ENCODE results near the gene NATD1. TPM values are rescaled to one million over a fixed set of nuclear protein-coding genes. Genes with fewer than 3 reads are reported as not detected.

Gene NATD1
- total and polyA plus RNA-seq, 2 of the 8 experiments (the other 6 are each of a cell fraction or from before 2014, with no cell fraction given) = 5.4 to 8.4 TPM

DNA sequence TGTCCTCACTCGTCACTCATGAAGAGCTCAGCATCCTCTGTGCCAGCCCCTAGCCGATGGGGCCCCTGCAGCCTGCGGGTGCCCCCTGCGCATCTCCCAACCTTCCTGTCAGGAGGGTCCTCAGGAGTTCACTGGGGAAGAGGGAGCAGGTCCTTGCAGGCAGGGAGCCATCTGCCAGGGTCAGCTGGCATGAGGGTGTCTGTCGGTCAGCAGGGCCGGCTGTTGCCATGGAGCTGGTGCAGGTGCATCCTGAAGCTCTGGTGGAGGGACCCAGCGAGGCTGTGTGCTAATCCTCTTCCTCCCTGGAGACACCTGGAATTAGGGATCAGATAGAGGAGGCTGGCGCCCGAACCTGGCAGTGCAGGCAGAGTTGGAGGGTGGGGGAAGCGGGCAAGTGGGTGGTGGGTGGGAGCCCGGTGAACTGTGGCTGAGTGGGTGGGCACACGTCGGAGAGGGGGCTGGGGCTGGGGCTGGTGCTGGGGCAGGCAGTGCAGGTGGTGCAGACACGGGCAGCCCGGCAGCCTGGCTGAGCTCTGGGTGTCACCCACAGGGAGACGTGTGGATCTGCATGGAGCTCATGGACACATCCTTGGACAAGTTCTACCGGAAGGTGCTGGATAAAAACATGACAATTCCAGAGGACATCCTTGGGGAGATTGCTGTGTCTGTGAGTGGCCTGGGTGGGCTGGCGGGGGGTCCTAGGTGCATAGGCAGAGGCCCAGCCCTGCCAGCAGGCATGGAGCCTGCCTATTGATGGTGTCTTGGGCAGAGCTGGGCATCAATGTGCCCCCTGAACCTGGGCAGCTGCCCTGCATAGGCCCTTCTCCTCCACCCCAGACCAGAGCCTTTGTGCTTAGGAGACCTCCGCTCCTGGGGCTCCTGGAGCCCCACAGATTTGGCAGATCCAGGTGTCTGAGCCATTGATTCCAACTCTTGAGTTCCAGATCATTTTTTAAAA, 48.7 kb upstream of the NATD1 start (continued):
- TF ChIP-seq, protein P1, sequence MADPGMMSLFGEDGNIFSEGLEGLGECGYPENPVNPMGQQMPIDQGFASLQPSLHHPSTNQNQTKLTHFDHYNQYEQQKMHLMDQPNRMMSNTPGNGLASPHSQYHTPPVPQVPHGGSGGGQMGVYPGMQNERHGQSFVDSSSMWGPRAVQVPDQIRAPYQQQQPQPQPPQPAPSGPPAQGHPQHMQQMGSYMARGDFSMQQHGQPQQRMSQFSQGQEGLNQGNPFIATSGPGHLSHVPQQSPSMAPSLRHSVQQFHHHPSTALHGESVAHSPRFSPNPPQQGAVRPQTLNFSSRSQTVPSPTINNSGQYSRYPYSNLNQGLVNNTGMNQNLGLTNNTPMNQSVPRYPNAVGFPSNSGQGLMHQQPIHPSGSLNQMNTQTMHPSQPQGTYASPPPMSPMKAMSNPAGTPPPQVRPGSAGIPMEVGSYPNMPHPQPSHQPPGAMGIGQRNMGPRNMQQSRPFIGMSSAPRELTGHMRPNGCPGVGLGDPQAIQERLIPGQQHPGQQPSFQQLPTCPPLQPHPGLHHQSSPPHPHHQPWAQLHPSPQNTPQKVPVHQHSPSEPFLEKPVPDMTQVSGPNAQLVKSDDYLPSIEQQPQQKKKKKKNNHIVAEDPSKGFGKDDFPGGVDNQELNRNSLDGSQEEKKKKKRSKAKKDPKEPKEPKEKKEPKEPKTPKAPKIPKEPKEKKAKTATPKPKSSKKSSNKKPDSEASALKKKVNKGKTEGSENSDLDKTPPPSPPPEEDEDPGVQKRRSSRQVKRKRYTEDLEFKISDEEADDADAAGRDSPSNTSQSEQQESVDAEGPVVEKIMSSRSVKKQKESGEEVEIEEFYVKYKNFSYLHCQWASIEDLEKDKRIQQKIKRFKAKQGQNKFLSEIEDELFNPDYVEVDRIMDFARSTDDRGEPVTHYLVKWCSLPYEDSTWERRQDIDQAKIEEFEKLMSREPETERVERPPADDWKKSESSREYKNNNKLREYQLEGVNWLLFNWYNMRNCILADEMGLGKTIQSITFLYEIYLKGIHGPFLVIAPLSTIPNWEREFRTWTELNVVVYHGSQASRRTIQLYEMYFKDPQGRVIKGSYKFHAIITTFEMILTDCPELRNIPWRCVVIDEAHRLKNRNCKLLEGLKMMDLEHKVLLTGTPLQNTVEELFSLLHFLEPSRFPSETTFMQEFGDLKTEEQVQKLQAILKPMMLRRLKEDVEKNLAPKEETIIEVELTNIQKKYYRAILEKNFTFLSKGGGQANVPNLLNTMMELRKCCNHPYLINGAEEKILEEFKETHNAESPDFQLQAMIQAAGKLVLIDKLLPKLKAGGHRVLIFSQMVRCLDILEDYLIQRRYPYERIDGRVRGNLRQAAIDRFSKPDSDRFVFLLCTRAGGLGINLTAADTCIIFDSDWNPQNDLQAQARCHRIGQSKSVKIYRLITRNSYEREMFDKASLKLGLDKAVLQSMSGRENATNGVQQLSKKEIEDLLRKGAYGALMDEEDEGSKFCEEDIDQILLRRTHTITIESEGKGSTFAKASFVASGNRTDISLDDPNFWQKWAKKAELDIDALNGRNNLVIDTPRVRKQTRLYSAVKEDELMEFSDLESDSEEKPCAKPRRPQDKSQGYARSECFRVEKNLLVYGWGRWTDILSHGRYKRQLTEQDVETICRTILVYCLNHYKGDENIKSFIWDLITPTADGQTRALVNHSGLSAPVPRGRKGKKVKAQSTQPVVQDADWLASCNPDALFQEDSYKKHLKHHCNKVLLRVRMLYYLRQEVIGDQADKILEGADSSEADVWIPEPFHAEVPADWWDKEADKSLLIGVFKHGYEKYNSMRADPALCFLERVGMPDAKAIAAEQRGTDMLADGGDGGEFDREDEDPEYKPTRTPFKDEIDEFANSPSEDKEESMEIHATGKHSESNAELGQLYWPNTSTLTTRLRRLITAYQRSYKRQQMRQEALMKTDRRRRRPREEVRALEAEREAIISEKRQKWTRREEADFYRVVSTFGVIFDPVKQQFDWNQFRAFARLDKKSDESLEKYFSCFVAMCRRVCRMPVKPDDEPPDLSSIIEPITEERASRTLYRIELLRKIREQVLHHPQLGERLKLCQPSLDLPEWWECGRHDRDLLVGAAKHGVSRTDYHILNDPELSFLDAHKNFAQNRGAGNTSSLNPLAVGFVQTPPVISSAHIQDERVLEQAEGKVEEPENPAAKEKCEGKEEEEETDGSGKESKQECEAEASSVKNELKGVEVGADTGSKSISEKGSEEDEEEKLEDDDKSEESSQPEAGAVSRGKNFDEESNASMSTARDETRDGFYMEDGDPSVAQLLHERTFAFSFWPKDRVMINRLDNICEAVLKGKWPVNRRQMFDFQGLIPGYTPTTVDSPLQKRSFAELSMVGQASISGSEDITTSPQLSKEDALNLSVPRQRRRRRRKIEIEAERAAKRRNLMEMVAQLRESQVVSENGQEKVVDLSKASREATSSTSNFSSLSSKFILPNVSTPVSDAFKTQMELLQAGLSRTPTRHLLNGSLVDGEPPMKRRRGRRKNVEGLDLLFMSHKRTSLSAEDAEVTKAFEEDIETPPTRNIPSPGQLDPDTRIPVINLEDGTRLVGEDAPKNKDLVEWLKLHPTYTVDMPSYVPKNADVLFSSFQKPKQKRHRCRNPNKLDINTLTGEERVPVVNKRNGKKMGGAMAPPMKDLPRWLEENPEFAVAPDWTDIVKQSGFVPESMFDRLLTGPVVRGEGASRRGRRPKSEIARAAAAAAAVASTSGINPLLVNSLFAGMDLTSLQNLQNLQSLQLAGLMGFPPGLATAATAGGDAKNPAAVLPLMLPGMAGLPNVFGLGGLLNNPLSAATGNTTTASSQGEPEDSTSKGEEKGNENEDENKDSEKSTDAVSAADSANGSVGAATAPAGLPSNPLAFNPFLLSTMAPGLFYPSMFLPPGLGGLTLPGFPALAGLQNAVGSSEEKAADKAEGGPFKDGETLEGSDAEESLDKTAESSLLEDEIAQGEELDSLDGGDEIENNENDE (IDR thresholded peaks at IDR 0.05; ENCODE audit: insufficient replicate concordance, low read length) = no peak
- TF ChIP-seq SP2 (IDR thresholded peaks at IDR 0.05; ENCODE audit: low read length) (no peak), SP1 (IDR thresholded peaks at IDR 0.05; ENCODE audit: low read depth, low read length) (no peak), SIRT6 (IDR thresholded peaks at IDR 0.05; ENCODE audit: low read length) (no peak)
